HCT116 (cell line): ENCODE results near the gene EYA2.

Experiments
- CBX3 ChIP-seq: IDR thresholded peaks from 2 replicates; pipeline ENCODE4 v1.6.1; 2012; ENCODE audit warnings: low read depth
- FOSL1 ChIP-seq: IDR thresholded peaks from 2 replicates; pipeline ENCODE4 v1.6.1; 2012; ENCODE audit warnings: low read depth
- POLR2A ChIP-seq: IDR thresholded peaks from 2 replicates; pipeline ENCODE4 v1.7.0; 2011; ENCODE audit warnings: borderline replicate concordance; ENCODE audit not compliant: insufficient read depth, insufficient read length; ENCODE audit errors: extremely low read depth
- SP1 ChIP-seq: IDR thresholded peaks from 2 replicates; pipeline ENCODE4 v1.6.1; 2012; ENCODE audit warnings: low read depth
- TF ChIP-seq, protein P1 (sequence below): IDR thresholded peaks from 2 replicates; pipeline ENCODE4 v1.6.1; 2012; ENCODE audit warnings: low read depth

DNA sequence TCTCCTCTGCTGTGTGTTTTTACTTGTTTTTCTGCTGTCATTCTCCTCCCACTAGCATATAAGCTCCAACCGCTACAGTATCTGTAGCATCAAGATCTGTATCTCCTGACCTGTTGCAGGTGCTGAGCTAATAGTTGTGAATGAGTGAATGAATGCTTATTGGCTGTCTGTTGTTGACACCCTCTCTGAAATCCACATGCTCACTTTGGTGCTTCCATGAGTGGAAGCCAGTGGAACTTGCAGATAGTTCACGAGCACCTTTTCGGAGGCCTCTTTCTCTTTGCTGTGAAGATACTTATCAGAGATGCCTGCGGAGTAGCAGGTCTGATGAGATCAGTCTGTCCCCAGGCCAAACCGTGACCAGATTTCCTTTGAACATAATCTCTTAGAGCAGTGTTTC is 117.3 kb downstream of the EYA2 start:
- TF ChIP-seq FOSL1 (no peak), POLR2A (no peak), SP1 (no peak), CBX3 (no peak)
- TF ChIP-seq, protein P1, sequence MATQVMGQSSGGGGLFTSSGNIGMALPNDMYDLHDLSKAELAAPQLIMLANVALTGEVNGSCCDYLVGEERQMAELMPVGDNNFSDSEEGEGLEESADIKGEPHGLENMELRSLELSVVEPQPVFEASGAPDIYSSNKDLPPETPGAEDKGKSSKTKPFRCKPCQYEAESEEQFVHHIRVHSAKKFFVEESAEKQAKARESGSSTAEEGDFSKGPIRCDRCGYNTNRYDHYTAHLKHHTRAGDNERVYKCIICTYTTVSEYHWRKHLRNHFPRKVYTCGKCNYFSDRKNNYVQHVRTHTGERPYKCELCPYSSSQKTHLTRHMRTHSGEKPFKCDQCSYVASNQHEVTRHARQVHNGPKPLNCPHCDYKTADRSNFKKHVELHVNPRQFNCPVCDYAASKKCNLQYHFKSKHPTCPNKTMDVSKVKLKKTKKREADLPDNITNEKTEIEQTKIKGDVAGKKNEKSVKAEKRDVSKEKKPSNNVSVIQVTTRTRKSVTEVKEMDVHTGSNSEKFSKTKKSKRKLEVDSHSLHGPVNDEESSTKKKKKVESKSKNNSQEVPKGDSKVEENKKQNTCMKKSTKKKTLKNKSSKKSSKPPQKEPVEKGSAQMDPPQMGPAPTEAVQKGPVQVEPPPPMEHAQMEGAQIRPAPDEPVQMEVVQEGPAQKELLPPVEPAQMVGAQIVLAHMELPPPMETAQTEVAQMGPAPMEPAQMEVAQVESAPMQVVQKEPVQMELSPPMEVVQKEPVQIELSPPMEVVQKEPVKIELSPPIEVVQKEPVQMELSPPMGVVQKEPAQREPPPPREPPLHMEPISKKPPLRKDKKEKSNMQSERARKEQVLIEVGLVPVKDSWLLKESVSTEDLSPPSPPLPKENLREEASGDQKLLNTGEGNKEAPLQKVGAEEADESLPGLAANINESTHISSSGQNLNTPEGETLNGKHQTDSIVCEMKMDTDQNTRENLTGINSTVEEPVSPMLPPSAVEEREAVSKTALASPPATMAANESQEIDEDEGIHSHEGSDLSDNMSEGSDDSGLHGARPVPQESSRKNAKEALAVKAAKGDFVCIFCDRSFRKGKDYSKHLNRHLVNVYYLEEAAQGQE = no peak
